ENCODE results near the gene C11orf24.
"Not testable (repeated sequence)": the region's sequence is repeated elsewhere in the genome, so short reads cannot be mapped to it uniquely, and the experiment has no call there.

C11orf24 gene

GRCh38 chr11:68257477-68258362 lies 14.1 kb downstream of the C11orf24 start:
- no peaks in the 10 kb centered on the region for H3K4me1 ChIP-seq
- no peaks in the 10 kb centered on the region for H3K27me3 ChIP-seq
- peak; percentile 84 for TF ChIP-seq CTCF (IDR thresholded peaks at IDR 0.05; ENCODE audit: low read depth, low read length)
- H3K36me3 ChIP-seq: peaks cover 12% of the 10 kb centered on the region
- DNase-seq: peak; percentile 98
- H3K4me3 ChIP-seq (ENCODE audit: low read depth, low read length): no peak overlapping the region
- no peaks in the 10 kb centered on the region for H3K9me3 ChIP-seq

DNA sequence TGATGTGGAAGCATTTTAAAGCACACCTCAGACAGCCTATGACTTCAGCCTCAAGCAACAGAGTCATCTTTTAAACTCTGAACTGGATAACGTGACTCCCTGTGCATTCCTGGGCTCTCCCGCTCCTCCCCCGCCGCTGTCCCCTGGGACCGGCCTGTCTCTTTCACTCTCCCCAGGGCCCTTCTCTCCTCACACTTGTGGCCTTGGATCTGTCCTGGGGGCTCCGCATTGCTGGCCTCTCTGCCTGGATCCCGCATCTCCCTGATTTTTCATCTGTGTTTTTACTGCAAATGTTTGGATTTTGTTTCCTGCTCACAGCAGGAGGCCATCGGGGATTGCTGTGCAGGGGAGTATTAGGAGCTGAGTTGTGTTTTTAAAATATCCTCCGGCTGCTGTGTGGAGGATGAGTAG lies 15.4 kb downstream of the C11orf24 start:
- Histone ChIP-seq H3K9me3 (no peaks in the 10 kb centered on the region), H3K27me3 (no peaks in the 10 kb centered on the region), H3K4me3 (ENCODE audit: low read depth, low read length) (no peak overlapping the region), H3K36me3 (no peaks in the 10 kb centered on the region), H3K4me1 (no peaks in the 10 kb centered on the region)
- TF ChIP-seq CTCF (IDR thresholded peaks at IDR 0.05; ENCODE audit: low read depth, low read length): no peak
- DNase-seq: no peak

DNA sequence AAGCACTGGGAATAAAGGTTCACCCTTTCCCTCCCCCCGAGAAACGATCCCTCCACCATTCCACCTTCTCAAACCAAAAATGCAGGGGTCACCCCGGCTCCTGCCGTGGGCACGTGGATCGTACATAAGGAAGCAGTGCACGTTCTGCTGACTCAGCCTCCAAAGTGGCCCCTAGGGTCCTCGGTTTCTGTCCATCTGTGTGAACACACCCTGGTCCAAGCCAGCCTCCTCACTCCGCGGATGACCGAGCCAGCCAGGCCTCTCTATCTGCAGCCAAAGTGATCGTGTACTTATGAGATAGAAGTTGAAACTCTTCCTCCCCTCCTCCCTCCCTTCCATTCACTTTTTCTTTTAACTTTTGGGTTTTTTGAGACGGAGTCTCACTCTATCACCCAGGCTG lies 16.2 kb downstream of the C11orf24 start:
- Histone ChIP-seq H3K27me3 (no peaks in the 10 kb centered on the region), H3K4me1 (no peaks in the 10 kb centered on the region), H3K36me3 (no peaks in the 10 kb centered on the region), H3K9me3 (no peaks in the 10 kb centered on the region), H3K4me3 (ENCODE audit: low read depth, low read length) (no peak overlapping the region)
- TF ChIP-seq CTCF (IDR thresholded peaks at IDR 0.05; ENCODE audit: low read depth, low read length): no peak
- DNase-seq: no peak

DNA sequence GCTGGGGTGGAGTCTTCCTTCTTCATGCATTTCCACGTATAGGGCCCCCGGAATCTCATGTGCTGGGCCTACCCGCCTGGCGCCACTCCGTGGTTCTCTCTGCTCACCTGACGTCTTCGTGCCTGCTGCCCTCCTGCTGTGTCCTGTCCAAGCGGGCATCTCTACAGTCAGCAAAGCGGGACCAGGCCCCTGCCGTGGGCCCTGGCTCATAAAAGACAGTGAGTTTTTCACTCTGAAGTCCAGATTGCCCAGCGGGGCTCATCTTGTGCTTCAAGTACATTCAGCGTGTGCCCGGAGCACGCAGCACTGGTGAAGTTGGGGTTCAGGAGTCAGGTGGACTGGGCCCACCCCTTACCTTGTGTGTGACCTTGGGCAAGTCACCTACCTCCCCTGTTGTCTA lies 17.4 kb downstream of the C11orf24 start:
- TF ChIP-seq CTCF (IDR thresholded peaks at IDR 0.05; ENCODE audit: low read depth, low read length): no peak
- H3K36me3 ChIP-seq: no peaks in the 10 kb centered on the region
- DNase-seq: no peak
- no peaks in the 10 kb centered on the region for H3K9me3 ChIP-seq
- no peaks in the 10 kb centered on the region for H3K4me1 ChIP-seq
- no peak overlapping the region for H3K4me3 ChIP-seq (ENCODE audit: low read depth, low read length)
- no peaks in the 10 kb centered on the region for H3K27me3 ChIP-seq

- H3K27me3 ChIP-seq: no peaks in the 10 kb centered on the region
- no peak overlapping the region for H3K4me3 ChIP-seq (ENCODE audit: low read depth, low read length)
- no peaks in the 10 kb centered on the region for H3K36me3 ChIP-seq
- H3K4me1 ChIP-seq: no peaks in the 10 kb centered on the region
- H3K9me3 ChIP-seq: no peaks in the 10 kb centered on the region
- DNase-seq: no peak
- TF ChIP-seq CTCF (IDR thresholded peaks at IDR 0.05; ENCODE audit: low read depth, low read length): no peak
Measured at GRCh38 chr11:68251765-68252164, 20.0 kb downstream of the C11orf24 start.

- not testable (repeated sequence) for H3K27me3 ChIP-seq; DNase-seq; H3K36me3 ChIP-seq; H3K4me3 ChIP-seq (ENCODE audit: low read depth, low read length); H3K9me3 ChIP-seq; H3K4me1 ChIP-seq
Measured at GRCh38 chr11:68244912-68245311, 26.9 kb downstream of the C11orf24 start.

- not testable (repeated sequence) for H3K9me3 ChIP-seq; H3K4me3 ChIP-seq (ENCODE audit: low read depth, low read length); H3K4me1 ChIP-seq; DNase-seq; H3K36me3 ChIP-seq; H3K27me3 ChIP-seq
Measured at GRCh38 chr11:68243847-68244246, 27.9 kb downstream of the C11orf24 start.
